Thyroid gland (tissue), 4 donors: Measurements from ENCODE around the gene CNTN1.

Experiments used
- POLR2A ChIP-seq, 2 donors: fragments of 450-650 bp; IDR thresholded peaks; one replicate each; pipeline ENCODE4 v1.6.1; 2017; ENCODE audit warnings: antibody characterized with exemption in 2 of 2, mild to moderate bottlenecking in 2 of 2, moderate library complexity in 1 of 2
- TF ChIP-seq, protein P1 (sequence below), 6 experiments: fragments of 200-600 bp in 3 of 6; fragments of 450-650 bp in 3 of 6; sonication (generic) in 3 of 6; IDR thresholded peaks; one replicate each; pipeline ENCODE4 v1.5.1; 2016 to 2019; ENCODE audit warnings: antibody characterized with exemption in 6 of 6, mild to moderate bottlenecking in 2 of 6, inconsistent platforms in 1 of 6, moderate library complexity in 1 of 6

- TF ChIP-seq POLR2A (IDR thresholded peaks at IDR 0.05), result no peak
- TF ChIP-seq, protein P1, sequence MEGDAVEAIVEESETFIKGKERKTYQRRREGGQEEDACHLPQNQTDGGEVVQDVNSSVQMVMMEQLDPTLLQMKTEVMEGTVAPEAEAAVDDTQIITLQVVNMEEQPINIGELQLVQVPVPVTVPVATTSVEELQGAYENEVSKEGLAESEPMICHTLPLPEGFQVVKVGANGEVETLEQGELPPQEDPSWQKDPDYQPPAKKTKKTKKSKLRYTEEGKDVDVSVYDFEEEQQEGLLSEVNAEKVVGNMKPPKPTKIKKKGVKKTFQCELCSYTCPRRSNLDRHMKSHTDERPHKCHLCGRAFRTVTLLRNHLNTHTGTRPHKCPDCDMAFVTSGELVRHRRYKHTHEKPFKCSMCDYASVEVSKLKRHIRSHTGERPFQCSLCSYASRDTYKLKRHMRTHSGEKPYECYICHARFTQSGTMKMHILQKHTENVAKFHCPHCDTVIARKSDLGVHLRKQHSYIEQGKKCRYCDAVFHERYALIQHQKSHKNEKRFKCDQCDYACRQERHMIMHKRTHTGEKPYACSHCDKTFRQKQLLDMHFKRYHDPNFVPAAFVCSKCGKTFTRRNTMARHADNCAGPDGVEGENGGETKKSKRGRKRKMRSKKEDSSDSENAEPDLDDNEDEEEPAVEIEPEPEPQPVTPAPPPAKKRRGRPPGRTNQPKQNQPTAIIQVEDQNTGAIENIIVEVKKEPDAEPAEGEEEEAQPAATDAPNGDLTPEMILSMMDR (IDR thresholded peaks at IDR 0.05), result no peak
Observed at GRCh38 chr12:40947797-40948196, 255.6 kb downstream of the CNTN1 start.
